ENCODE measurements around the gene PDE3B.
"Not testable (repeated sequence)": the region's sequence is repeated elsewhere in the genome, so short reads cannot be mapped to it uniquely, and the experiment has no call there.

Gene PDE3B

GRCh38 chr11:14641801-14642200 lies 1.8 kb upstream of the PDE3B start:
- DNase-seq (ENCODE audit: low read depth in 2 of 2) = no peak

- no peak for DNase-seq (ENCODE audit: low read depth in 2 of 2)
Measured at GRCh38 chr11:14642453-14642852, 1.2 kb upstream of the PDE3B start.

- DNase-seq (ENCODE audit: low read depth in 2 of 2) = no peak
Measured at GRCh38 chr11:14642873-14643696, 519 bp upstream of the PDE3B start.

GRCh38 chr11:14644226-14645014 lies 816 bp downstream of the PDE3B start:
- peak in 1 of 2 donors; percentile 14 for DNase-seq (ENCODE audit: low read depth in 2 of 2)

- DNase-seq (ENCODE audit: low read depth in 2 of 2) = no peak
Measured at GRCh38 chr11:14645015-14645912, 1.7 kb downstream of the PDE3B start.

- no peak for DNase-seq (ENCODE audit: low read depth in 2 of 2)
Measured at GRCh38 chr11:14645985-14646900, 2.6 kb downstream of the PDE3B start.

- no peak for DNase-seq (ENCODE audit: low read depth in 2 of 2)
Measured at GRCh38 chr11:14650064-14650463, 6.5 kb downstream of the PDE3B start.

- no peak for DNase-seq (ENCODE audit: low read depth in 2 of 2)
Measured at GRCh38 chr11:14653090-14653489, 9.5 kb downstream of the PDE3B start.

- DNase-seq (ENCODE audit: low read depth in 2 of 2) = no peak
Measured at GRCh38 chr11:14655435-14655834, 11.8 kb downstream of the PDE3B start.

- no peak for DNase-seq (ENCODE audit: low read depth in 2 of 2)
Measured at GRCh38 chr11:14656536-14657457, 13.2 kb downstream of the PDE3B start.

- DNase-seq (ENCODE audit: low read depth in 2 of 2) = no peak
Measured at GRCh38 chr11:14657841-14658240, 14.2 kb downstream of the PDE3B start.

- not testable (repeated sequence) for DNase-seq (ENCODE audit: low read depth in 2 of 2)
Measured at GRCh38 chr11:14664926-14665325, 21.3 kb downstream of the PDE3B start.

- not testable (repeated sequence) for DNase-seq (ENCODE audit: low read depth in 2 of 2)
Measured at GRCh38 chr11:14667329-14667728, 23.7 kb downstream of the PDE3B start.

GRCh38 chr11:14668731-14669301 lies 25.2 kb downstream of the PDE3B start:
- DNase-seq (ENCODE audit: low read depth in 2 of 2) = no peak

- no peak for DNase-seq (ENCODE audit: low read depth in 2 of 2)
Measured at GRCh38 chr11:14669499-14669898, 25.9 kb downstream of the PDE3B start.

GRCh38 chr11:14669958-14670357 lies 26.4 kb downstream of the PDE3B start:
- no peak for DNase-seq (ENCODE audit: low read depth in 2 of 2)

GRCh38 chr11:14672635-14673034 lies 29.0 kb downstream of the PDE3B start:
- no peak for DNase-seq (ENCODE audit: low read depth in 2 of 2)

GRCh38 chr11:14673421-14673820 lies 29.8 kb downstream of the PDE3B start:
- DNase-seq (ENCODE audit: low read depth in 2 of 2) = no peak

- DNase-seq (ENCODE audit: low read depth in 2 of 2) = no peak
Measured at GRCh38 chr11:14673824-14674405, 30.3 kb downstream of the PDE3B start.

Measured in activated CD8-positive, alpha-beta memory T cell treated with anti-CD3 and anti-CD28 coated beads for 4 hours (primary cell).